GM03348 (cell line): ENCODE data around the gene NCBP2L.

ENCODE experiments used
- DNase-seq: peaks from one replicate; pipeline ENCODE4 v3.0.0; 2012; ENCODE audit warnings: low spot score

Gene NCBP2L

DNA sequence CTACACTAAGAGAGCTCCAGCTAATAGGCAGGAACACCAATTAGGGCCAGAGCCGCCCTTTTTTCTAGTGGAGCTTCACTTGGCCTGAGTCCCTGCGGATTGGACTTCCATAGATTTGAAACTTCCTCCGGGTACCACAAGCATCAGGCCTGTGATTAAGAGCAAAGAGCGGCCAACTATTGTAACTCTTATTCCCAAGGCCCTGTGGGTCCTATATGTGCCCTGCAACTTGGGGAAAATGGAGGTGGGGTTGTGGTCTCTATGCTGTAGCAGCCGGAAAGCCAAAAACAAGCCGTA, at the start of gene NCBP2L:
Gene NCBP2L (plus strand): TSS at position 198 of the 297 bp plus-strand sequence. CDS start 16,488 bp downstream, outside the sequence.
- DNase-seq = no peak

DNA sequence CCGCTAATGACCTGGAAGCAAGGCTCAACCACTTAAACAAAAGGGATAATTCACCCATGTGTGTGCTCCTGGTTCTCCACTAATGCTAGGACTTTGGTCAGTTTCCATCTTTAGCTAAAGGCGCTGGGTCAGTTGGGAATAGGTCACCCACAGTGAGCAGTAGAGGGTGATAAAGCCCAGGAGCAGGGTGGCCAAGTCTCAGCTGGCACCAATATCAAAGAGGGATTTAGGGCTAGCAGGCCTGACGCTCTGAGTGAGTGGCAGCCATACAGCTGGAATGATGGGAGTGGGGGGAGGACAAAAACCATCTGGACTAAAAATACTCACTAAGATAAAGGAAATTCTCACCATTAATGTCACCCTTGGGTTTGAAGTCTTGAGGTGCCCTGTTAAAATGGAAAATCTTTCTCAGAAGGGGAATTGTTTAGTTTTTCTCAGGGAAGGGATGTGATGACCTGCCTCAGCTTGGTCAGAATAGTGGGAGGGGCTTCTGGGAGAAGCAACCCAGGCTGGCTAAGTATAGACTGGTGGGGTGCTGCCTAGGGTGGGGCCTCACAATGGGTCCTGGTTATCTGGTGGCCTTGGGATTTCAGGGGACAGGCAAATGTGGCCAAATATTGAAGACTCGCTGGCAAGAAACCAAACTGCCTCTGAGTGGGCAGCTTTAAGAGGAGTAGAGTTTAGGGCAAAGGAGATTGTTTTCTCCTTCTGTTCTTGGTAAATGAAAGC, 49.0 kb upstream of the NCBP2L start:
- no peak for DNase-seq

DNA sequence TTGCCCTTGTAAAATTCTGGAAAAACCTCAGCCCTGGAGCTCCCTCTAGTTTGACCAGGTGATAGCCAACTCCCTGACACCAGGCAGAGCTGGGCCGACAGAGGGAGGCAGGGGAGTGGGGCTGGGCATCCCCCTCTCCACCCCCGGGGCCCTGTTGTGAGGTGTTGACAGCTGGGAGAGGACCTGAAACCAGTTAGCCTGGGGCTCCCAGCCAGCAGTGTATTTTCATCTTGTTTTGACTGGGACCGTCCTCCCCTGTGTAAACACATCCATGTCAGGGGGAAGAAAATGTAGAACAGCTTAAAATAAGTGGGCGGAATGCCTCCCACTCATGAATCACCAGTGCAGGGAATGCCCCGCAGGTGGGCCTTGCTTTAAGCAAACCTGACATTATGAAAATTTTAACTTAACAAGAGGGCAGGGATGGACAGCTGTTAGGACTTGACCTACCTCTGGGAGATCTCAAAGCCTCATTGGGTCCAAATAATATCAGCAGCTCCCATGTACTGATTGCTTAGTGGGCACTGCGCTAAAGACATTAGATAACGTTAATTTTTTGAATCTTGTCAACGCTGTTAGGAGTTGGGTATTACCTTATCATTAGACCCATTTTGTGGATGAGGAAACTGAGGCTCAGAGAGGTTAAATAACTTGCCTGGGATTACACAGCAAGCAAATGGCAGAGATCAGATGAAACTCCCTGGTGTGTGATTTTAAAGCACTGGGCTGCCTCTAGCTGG, 47.8 kb upstream of the NCBP2L start:
- no peak for DNase-seq

DNA sequence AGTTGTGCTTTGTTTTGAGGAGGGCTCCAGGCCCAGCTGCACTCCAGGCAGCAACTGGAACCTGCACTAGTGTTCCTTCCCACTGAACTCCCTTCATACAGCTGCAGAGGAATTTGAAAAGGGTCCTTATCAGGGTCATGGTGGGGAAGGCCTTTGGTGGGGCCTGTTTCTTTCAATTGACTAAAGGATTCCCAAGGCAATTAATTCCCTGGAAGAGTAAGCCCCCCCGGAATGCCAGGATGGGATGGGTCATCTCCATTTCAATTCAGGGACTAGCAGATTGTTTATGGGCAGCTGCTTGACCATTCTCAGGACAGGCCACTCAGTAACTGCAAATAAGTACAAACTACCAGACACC, 47.3 kb upstream of the NCBP2L start:
- DNase-seq = no peak

DNA sequence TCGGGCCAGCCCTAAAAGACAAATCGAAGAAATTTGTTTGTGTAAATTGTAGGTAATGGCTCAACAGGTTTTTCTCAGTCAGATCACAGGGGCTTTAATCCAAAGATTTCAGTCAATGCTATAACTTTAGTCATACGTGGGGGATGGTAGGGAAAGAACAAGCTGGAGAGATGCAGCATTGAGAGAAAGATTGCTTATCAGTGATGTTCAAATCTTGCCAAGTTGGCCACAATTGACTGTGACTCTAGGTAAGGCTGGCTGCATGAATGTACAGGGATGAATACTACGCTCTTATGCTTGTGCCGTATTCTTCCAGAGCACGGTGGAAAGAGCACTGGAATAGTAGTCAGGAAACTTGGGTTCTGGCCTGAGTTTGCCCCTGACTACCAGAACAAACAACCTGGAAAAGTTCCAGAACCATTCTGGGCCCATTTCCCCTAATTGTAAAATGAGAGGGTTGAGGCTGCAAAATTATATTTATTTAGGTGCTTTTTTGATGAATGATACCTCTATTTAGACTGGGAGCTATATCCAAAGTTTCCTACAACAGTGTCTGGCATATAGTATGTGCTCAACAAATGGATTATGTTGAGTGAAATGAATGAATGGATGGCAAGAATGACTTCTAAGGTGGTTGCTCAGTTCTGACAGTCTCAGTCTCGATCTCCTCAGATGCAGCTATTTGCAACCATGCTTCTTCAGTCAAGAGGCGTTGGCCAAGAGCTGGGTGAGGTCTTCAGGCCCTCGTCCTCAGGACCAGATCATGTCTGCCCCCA, 46.4 kb upstream of the NCBP2L start:
- no peak for DNase-seq

DNA sequence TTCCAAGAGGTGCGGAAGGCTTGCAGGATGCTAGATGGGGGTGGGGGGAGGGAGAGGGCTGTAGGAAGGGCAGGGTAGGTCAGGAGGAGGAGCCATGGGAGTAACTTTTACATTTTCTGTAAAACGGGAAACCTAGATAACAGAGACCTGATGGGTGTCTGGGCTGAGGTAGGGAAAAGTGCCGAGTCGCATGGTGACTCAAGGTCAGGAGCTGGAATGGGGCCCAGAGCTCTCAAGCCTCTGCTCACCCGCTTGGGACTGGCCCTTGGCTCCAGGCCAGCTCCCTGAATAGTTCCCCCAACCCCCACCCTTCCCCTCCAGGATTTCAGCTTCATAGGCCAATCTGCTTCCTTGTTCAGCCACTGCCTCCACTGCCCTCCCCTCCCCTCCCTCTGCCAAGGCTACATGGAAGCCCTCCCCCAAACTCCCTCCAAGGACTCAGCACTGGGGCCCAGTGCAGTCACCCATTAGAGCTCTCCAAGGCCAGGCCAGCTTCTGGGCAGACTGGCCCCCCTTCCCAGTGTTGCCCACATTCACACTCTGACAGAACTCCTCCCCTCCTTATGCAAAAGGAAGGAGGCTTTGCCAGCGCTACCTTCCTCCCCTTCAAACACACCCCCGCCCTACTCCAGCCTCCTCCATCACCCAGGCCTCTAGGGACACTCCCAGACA, 45.6 kb upstream of the NCBP2L start:
- DNase-seq = peak; percentile 24

DNA sequence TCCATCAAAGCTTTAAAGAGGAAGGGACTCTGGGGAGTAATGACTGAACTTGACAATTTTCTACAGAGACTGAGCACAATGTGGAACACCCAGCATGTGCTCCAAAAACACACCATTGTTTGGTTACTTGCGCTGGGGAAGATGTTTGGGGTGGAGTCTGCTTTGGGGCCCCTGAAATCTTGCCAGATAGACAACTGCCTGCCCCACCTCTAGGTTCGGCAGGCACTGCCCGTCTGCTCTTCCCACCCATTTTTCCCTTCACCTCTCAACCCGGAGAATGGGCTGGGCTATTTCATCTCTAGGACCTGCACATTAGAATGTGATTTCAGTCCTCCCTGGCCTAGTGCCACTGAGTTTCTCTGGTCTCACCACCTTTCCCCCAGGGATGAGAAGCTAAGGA, 43.8 kb upstream of the NCBP2L start:
- DNase-seq = no peak

DNA sequence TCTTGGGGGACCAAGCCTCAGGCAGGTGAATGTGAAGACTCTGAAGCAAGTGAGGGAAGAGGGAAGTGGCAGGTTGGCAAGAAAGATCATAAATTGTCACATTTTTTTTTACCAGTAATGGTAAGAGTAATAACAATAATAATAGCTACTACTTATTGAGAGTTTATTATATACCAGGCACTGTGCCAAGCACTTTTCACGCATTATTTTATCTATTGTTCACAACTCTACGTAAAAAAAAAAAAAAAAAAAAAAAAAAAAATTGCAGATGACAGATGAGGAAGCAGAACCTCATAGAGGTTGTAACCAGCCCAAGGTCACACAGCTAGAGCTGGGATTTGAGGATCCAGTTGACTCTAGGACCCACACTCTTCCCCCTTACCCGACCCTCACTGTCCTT, 42.9 kb upstream of the NCBP2L start:
- no peak for DNase-seq

DNA sequence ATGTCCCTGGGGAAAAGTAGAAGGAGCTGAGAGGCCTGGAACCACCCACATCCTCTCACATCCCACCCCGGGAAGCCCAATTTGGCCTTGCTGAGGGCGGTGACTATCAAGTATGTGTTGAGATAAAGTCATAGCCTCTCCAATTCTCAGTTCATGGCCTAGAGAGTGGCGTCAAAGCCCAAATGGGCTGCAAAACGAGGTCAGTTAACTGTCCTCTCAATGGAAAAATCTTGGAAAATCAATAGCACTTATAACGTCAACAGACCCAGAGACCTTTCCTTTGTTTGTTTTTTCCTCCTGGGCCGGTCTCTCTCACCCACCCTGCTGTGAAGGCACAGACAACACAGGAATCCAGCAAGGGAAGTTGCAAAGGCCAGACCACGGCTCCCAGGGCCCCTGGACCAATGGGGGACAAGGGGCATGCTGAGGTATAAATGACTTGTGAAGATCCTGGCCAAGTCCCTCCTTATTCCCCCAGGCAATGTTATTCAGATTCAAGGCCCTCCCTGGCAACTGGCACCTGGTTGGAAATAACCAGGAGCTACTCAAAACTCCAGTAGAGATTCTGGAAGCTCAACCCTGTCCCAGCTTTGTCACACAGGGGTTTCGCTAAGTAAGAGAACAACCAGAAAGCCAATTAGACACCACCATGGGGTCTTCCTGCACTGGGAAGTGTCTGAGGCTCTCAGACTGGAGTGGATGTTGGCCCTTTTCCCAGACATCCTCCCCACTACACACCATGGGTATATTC, 40.6 kb upstream of the NCBP2L start:
- DNase-seq = no peak

DNA sequence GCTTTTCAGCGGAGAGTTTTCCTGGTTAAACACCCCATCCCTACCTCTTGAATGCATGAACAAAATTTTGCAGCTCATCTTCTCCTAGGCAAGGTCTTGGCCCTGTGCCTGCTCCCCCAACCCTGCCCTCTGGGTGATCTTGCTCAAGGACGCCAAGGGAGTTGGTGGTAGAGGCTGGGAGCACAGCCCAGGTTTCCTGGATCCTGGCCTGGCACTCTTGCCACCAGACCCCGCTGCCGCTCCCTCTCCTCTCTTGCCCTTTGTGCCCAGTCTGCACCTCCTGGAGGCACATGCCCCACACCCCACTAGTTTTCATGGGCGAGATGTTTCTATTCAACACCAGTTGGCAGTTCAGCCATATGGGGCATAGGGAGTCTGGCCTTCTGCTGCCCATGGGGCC, 39.3 kb upstream of the NCBP2L start:
- DNase-seq = no peak

DNA sequence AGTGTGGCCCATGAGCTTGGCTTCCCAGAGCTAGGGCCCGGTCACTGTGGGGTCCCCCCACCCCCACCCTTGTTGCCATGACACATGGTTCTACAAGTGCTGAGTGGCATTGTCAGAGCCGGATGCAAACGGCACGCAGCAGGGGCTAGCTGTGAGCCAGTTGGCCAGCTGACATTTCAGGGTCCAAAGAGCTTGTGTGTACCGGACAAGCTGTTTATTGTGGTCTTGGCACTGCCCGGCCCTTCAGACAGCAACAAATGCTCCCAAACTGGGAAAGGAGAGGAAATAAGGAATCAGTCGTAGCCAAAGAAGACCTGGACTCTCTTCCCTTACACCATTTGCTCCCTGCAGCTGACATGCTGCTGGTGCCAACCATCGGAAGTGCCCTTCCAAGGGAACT, 38.8 kb upstream of the NCBP2L start:
- no peak for DNase-seq

DNA sequence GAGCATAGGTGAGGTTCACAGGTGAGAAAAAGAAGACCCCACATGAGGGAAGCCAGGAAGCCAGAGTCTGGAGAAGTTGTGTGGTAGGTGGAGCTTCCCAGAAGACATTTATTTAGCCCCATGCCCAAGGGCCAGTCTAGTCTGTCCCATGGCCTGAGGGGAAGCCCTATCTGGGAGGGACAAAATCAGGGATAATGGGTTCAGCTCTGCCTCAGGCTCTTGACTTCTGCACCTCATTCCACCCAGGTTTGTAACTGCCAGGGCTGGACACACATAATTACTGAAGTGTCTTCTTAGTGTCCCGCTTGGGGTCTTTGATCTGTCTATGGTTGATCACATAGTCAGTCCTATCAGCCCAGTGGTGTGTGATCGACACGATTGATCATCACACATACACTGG, 38.0 kb upstream of the NCBP2L start:
- DNase-seq = no peak

DNA sequence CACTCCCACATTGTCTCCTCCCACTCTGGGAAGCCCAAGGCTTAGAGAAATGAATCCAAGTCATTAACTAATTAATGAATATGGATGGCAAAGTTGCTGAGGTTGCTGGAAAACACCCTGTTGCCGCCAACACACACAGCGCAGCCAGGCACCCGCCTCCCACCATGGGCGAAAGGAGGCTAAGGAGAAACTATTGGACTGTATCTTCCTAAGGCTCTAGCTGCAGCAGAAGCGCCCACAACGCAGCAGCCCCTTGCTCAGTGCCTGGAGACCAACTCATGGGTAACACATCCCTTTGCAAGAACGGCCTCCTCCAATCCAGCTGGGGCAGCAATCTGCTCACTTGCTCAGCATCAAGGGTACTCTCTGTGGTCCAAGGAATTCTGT, 36.1 kb upstream of the NCBP2L start:
- DNase-seq = no peak

DNA sequence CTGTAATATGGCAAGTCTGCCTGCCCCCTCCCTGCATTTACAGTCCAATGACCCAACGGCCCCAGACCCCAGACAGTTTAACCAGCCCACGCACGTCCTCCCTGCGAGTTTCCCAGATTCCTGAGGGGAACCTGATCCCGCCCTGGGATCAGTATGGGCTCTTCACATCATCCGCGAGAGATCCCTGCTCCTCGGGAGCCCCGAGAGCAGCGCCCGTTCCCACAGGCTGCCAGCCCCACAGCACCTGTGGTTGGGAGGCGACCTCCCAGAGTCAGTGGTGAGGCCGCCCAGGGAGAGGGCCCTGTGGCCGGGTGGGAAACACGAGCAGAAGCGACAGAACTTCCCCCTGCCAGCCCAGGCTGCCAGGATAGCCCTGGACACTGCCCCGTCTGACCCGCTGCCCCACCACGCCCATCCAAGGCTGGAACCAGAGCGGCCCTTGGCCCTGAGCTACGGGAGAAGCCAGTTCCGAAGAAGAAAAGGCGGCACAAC, 34.8 kb upstream of the NCBP2L start:
- DNase-seq = no peak

DNA sequence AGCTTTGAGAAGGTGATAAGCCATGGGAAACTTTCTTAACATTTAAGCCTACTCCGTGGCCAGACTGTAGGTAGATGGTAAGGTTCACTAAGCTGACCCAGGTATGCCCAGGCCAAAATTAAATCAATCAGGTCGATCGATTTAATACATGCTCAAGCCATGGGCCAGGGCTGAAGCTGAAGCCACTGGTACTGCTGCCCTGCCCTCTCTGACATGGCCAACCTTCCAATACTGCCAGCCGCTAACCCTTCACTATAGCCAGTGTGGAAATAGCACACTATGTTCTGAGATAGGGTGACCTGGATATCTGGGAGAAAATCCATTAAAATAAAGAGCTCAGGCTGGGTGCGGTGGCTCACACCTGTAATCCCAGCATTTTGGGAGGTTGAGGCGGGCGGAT, 33.5 kb upstream of the NCBP2L start:
- no peak for DNase-seq

DNA sequence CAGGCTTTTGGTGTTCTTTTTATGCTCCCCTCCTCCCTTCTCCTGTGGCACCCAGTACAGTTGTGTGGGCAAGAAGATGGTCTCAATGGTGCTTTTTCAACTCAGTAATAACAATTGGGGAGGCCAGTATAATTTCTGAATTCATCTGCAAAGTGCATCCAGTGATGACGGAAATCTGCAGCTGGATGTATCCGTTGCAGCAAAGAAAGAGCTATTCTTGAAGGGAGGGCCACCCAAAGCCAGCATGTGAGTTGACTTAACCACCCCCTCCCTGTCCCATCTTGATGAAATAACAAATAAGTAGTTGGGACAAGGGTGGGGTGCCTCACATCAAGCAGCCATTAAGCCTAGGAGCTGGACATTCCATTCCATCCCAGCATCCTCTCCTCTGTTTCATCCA, 32.7 kb upstream of the NCBP2L start:
- DNase-seq = no peak

DNA sequence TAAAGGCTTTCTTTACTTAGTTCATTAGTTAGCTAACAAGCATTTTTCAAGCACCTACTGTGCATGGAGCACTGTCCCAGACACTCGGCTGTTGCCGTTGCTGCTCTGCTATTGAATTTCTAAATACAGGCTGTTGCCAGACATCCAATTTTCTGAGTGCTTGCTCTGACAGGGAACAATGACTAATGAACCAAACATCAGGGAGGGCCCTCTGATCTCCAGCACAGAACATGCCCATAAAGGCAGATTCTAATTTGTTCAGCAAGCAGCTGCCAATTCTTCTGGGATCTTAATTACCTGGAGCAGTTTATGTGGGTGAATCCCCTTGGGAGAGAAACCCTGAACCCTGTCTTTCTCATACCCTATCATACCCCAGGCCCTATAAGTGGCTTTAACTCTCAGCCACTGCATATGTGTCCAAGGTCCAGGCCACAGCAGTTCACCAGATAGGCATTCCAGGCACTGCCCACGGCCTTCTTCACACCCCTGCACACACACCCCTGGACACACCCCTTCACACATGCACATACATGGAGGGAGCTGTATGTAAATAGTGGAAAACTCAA, 29.9 kb upstream of the NCBP2L start:
- DNase-seq = peak; percentile 71

DNA sequence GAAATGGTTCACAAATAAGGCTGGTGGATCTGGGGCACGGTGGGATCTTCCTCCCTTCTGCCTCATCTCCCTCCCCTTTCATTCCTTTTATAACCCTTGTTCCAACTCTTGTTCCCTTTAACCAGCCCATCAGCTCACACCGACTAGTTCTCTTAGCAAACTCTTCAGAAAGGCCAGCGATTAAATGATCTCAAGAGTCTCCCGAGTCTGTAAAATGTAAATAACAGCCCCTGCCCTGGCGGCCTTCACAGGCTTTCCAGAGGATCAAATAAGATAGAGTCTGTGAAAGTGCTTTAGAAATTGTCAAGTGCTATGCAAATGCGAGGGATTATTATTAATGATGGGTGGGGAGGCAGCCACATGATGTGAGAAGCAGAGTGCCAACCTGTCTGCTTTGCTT, 29.0 kb upstream of the NCBP2L start:
- DNase-seq = no peak

DNA sequence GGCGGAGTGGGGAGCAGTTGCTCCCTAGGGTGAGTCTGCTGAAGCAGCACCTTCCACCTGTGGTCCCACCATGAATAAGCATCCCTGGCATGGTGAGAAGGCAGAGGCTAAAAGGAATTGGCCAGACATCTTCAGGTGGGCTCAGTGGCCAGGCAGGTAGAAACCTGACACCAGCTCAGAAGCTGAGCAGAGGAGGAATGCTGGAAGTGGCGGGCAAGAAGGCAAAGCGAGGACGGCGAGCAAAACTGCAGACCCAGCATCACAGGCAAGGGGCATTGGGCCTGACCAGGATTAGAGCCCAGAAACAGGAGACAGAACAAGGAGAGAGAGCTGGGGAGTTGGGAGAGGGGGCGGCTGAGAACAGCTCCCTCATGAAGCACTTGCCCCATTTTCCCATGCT, 27.3 kb upstream of the NCBP2L start:
- DNase-seq = no peak

DNA sequence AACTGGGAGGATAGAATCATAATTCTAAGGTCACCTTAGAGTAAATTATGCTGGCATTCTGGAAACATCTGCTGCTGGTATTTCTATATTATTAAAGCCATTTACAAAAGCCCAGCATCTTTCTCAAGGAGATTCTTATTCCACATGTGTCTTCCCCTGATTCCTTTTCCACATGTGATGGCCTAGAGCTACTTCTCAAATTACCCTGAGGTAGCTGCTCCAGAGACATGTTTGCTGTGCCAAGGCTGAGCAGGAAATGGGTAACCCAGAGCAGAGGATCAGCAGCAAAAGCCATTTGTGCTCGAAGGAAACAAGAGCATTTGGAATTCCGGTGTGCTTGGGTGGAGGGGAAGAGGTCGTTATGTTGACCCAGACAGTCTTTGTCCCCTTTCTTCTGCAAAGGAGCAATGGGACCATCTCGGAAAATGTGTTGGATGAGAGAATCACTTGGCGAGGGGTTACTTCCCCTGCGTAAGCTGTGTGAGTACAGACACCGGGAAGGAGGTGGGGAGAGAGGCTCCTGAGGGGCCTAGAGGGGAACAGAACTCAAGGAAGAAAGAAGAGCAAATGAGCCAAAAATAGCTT, 26.6 kb upstream of the NCBP2L start:
- no peak for DNase-seq

DNA sequence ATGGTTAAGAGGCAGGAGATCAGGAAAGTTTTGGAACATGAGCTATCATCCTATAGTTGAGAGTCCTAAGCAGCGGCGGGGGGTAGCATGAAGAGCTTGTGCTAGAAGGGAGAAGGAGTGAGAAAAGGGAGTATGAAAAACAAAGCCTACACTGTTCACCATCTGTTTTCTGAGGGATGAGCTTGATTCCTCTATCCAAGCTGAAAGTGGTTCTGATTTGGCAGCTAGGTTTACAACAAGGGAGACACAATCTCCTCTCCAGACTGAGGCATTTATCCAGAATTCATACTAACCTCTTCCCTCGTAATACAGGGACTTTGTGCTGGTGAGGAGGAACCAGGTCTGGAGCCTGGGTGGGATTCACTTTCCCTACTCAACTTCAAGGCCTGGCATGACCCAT, 25.5 kb upstream of the NCBP2L start:
- DNase-seq = no peak
